Activated CD4-positive, alpha-beta T cell treated with anti-CD3 and anti-CD28 coated beads, Interleukin-2, amount 10 ng/mL, durations not matched to agents 7 days and 5 days (primary cell): ENCODE measurements around the gene ACADVL. TPM values are rescaled to one million over a fixed set of nuclear protein-coding genes. Genes with fewer than 3 reads are reported as not detected.
A peak's percentile ranks its signal among the peaks of the same experiment; 100 is the strongest.
"Not testable (repeated sequence)": the region's sequence is repeated elsewhere in the genome, so short reads cannot be mapped to it uniquely, and the experiment has no call there.

Experiments
- CTCF ChIA-PET: fragments of 350-600 bp; sonication (Branson Sonifier 250); formaldehyde crosslinking; loops from one replicate; lab custom pipeline; 2021; ENCODE audit warnings: antibody characterized with exemption; lab: Charles Lee
- POLR2A ChIA-PET: fragments of 350-600 bp; sonication (Branson Sonifier 250); formaldehyde crosslinking; loops from one replicate; lab custom pipeline; 2021; ENCODE audit warnings: antibody characterized with exemption; lab: Charles Lee
- DNase-seq: peaks from one replicate; pipeline ENCODE4 v3.0.0-alpha.2; 2020
- H3K27ac Mint-ChIP-seq: one replicate; pipeline ENCODE4 v1.8.0; 2021; ENCODE audit warnings: mild to moderate bottlenecking, moderate library complexity, mixed read lengths
- H3K27me3 Mint-ChIP-seq: one replicate; pipeline ENCODE4 v1.8.0; 2021; ENCODE audit warnings: mixed read lengths
- H3K36me3 Mint-ChIP-seq: one replicate; pipeline ENCODE4 v1.8.0; 2021; ENCODE audit warnings: low read depth, mixed read lengths
- H3K4me1 Mint-ChIP-seq: one replicate; pipeline ENCODE4 v1.8.0; 2021; ENCODE audit warnings: mixed read lengths
- H3K4me3 Mint-ChIP-seq: one replicate; pipeline ENCODE4 v1.8.0; 2021; ENCODE audit warnings: mild to moderate bottlenecking, moderate library complexity, mixed read lengths
- H3K9me3 Mint-ChIP-seq: one replicate; pipeline ENCODE4 v1.8.0; 2021; ENCODE audit warnings: mixed read lengths
- total RNA-seq, 2 experiments: library from RNA; stranded (reverse); gene quantifications; one replicate each; pipeline ENCODE4 v1.2.3, GENCODE V29; 2021

ACADVL gene
- total RNA-seq, 2 experiments from 2014 or later: 338 to 370 TPM

DNA sequence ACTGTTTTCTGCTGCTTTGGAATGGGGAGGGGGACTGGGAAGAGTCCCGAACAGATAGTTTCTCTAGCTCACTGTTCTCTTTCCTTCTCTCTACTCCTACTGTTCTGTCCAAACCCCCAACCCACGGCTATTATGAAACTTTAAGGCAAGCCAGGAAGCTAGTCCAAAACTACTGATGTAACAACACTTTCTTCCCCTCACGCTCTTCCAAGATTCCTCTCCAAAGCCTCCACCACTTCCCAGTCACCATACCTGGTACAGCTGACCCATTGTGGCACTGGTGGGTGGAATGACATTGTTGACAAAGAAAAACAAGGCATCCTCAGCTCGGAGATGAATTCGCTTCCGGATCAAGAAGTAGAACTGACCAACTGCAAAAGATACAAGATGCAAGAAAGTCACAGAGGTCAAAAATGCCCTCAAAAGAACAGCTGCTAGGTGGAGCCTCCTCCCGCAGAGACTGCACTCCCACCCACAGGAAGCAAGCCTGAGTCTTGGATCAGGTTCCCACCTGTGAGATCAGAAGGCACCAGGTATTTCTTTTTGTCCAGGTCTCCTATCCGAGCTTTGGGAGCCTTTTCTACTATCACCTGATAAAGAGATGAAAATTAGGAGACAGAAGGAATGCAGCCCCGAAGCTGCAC is 21.5 kb downstream of the ACADVL start:
- peaks cover 54% of the 10 kb centered on the region for H3K36me3 Mint-ChIP-seq
- no peaks in the 10 kb centered on the region for H3K9me3 Mint-ChIP-seq
- no peaks in the 10 kb centered on the region for H3K27me3 Mint-ChIP-seq
- H3K27ac Mint-ChIP-seq: peak overlapping the region; percentile 93
- H3K4me1 Mint-ChIP-seq: peaks cover 52% of the 10 kb centered on the region
- ChIA-PET POLR2A (no interaction called here), CTCF (interaction anchor here (0.5 to 3.3 kb wide), 6 partner anchors 10 to 1873 kb away, joined by 3 to 20 read pairs (median 7); partner anchors contain the start of genes ACADVL, CTDNEP1, DLG4 and ELP5)
- DNase-seq: no peak
- peak overlapping the region; percentile 87 for H3K4me3 Mint-ChIP-seq

DNA sequence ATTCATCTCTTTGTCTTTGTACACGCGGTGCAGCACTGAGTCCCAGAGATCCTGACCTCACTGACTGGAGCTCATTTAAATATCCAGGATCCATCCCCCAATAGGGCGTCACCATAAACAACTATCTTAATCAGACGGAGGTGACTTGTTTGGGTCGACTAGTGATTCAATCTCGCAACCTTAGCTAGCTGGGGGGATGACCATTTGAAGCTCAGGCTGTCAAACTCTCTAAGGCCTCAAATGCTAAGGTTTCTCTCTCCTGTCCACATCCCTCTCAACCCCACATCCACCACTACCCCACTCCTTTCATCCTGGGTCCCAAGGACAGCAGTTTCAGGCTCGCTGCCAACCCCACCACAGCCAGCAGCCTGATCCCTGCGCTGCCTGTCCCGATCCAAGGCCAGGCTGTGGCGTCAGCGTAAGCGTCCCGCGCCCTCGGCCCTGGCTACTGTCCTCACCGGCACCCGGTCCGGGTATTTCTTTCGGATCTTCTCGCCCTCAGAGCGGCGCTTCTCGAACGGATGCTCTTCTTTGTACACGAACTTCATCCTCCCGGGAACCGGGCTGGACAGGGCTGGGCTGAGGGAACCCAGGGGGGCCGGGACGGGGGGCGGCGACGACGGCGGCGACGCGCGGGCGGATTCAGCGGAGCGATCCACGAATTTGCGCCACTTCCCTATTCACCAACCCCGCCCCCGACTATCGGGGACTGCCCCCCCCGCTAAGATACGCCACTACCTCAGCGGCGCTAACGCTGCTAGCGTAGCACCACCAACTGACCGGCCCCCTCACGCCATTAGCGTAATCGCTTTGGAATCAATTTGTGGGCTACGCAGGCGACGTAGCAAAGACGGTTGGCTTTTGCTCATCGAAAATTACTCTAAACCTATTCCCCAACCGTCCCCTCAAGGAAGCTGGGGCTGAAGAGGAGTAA is 22.3 kb downstream of the ACADVL start, which contains the start of gene GABARAP:
Gene GABARAP, minus strand, starts transcription at position 667 of the 934 bp plus-strand sequence. Its CDS starts 119 bp downstream, at position 548.
- ChIA-PET CTCF (interaction anchor here (0.5 to 3.3 kb wide), 7 partner anchors 9 to 1872 kb away, joined by 3 to 20 read pairs (median 5); partner anchors contain the start of genes ACADVL, CTDNEP1, DLG4 and ELP5), POLR2A (interaction anchor here (1.0 kb wide), 1 partner anchor 21 kb away, joined by 3 read pairs; no protein-coding TSS in a partner anchor)
- Mint-ChIP-seq H3K36me3 (peaks cover 54% of the 10 kb centered on the region), H3K27me3 (no peaks in the 10 kb centered on the region), H3K9me3 (no peaks in the 10 kb centered on the region), H3K4me1 (peaks cover 48% of the 10 kb centered on the region), H3K4me3 (peak within 1 kb of the TSS; percentile 87), H3K27ac (peak within 1 kb of the TSS; percentile 93)
- peak; percentile 93 for DNase-seq

DNA sequence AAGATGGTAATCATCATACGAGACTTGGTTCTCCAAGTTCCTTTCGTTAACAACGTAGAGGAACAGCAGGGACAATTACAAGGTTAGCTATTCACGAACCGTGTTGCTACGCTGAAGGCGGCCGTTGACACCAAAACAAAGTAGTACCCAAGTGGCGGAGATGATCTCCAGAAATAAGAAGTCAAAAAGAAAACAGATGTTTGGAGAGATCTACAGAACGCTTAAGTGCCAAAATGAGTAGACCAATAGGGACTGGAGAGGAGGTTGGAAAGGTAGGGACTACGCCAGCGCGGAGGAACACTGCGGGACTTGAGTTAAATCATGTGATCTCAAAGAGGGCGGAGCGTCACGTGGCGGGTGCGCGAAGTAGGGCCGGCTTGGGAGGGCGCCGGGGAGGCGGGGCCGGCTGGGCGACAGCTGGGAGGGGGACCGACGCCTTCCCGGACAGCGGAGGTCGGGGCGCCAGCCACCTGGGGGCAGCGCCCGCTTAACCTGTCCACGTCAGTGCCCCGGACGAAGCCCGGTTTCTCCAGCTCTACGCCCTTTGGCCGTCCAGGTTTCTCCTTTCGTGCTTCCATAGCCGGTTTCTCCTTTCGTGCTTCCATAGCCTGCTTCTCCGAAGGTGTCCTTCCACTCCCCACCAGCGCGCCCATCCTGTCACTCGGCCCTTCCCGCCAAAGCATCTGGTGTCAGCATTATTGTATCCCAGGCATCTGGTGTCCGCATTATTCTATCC is 23.1 kb downstream of the ACADVL start:
- peaks cover 53% of the 10 kb centered on the region for H3K36me3 Mint-ChIP-seq

GRCh38 chr17:7243453-7243729 is 23.7 kb downstream of the ACADVL start:
- Mint-ChIP-seq H3K9me3 (no peaks in the 10 kb centered on the region), H3K27ac (peak overlapping the region; percentile 67), H3K4me3 (peak overlapping the region; percentile 87), H3K4me1 (peaks cover 41% of the 10 kb centered on the region), H3K36me3 (peaks cover 53% of the 10 kb centered on the region), H3K27me3 (no peaks in the 10 kb centered on the region)
- CTCF ChIA-PET: interaction anchor here (1.2 to 3.2 kb wide), 2 partner anchors 23 to 53 kb away, joined by 3 to 20 read pairs; partner anchors contain the start of genes ACADVL and DLG4
- POLR2A ChIA-PET: interaction anchor here (0.6 kb wide), 1 partner anchor 1052 kb away, joined by 6 read pairs; the partner anchor contains the start of gene SLC25A35
- DNase-seq: no peak

More for the DNA sequence above, 23.1 kb downstream of the ACADVL start:
- CTCF ChIA-PET: interaction anchor here (1.5 to 3.3 kb wide), 4 partner anchors 8 to 194 kb away, joined by 5 to 20 read pairs (median 12); partner anchors contain the start of genes ACADVL, CTDNEP1, DLG4 and ELP5
- DNase-seq: peak; percentile 94
- Mint-ChIP-seq H3K27me3 (no peaks in the 10 kb centered on the region), H3K4me1 (peaks cover 42% of the 10 kb centered on the region), H3K9me3 (no peaks in the 10 kb centered on the region), H3K4me3 (peak overlapping the region; percentile 87), H3K27ac (peak overlapping the region; percentile 93)
- POLR2A ChIA-PET: interaction anchor here (1.0 kb wide), 1 partner anchor 22 kb away, joined by 3 read pairs; no protein-coding TSS in a partner anchor

DNA sequence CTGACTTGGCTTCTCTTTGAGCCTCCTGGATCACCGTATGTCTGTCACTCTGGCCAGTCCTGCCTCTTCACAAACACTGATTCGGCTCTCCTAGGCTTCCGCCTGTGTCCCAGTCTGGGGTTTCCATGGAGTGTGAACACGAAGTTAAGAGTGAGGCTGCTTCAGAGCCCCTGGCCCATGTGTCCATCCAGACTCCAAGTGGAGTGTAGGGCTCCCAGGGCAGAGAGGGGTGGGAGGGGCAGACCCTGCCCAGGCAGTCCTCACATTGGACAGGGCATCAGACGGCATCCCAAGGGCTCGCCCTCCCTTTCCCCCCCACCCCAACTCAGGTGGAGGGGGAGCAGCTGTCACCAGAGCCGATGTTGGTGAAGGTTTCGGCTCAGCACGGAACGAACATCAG is 24.1 kb downstream of the ACADVL start:
- DNase-seq: not testable (repeated sequence)
- peak overlapping the region; percentile 87 for H3K4me3 Mint-ChIP-seq
- POLR2A ChIA-PET: interaction anchor here (0.6 kb wide), 1 partner anchor 1051 kb away, joined by 6 read pairs; the partner anchor contains the start of gene SLC25A35

DNA sequence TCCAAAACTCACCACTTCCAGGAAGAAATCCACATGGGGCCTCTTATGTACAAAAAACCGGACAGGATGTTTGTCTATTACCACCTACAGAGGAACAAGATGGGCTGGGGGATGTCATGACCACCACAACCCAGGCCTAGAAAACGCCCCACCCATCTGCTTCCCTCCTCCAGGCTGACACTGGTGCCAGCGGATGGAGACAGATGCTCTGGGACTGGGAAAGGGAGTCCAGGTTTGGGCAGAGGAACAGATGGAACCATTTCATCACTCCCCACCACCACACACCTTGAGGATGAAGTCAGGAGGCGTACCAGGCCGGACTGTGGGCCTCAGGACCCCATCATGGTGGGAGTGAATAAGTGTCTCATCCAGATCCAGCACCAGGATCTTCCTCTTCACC is 27.0 kb downstream of the ACADVL start:
- ChIA-PET CTCF (interaction anchor here (0.6 kb wide), 2 partner anchors 10 to 375 kb away, joined by 3 read pairs; no protein-coding TSS in a partner anchor), POLR2A (no interaction called here)

More for the DNA sequence above, 24.1 kb downstream of the ACADVL start:
- H3K4me1 Mint-ChIP-seq: peaks cover 46% of the 10 kb centered on the region
- H3K36me3 Mint-ChIP-seq: peaks cover 50% of the 10 kb centered on the region
- H3K9me3 Mint-ChIP-seq, H3K27ac Mint-ChIP-seq, H3K27me3 Mint-ChIP-seq: not testable (repeated sequence)
- CTCF ChIA-PET: interaction anchor here (1.2 kb wide), 1 partner anchor 53 kb away, joined by 3 read pairs; no protein-coding TSS in a partner anchor

DNA sequence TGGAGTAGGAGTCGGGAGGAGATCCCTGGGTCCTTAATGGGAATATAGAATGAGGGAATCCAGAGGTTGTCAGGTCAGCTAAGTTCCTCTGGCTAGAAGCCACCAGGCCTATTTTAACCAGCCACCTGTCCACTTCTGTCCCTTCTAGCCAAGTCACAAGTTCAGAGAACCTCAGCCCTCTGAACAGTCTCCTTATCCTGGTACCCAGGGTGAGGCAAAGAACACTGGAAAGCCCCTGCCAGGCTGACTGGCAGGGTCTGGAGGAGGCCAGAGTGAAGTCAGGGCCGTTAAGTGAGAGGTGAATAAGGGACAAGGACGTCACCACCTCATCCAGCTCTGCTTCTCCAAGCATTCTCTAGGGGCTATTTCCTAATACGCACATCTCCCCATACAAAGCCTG is 29.1 kb downstream of the ACADVL start:
- H3K4me1 Mint-ChIP-seq: peaks cover 40% of the 10 kb centered on the region
- peak overlapping the region; percentile 6 for H3K27ac Mint-ChIP-seq
- no peaks in the 10 kb centered on the region for H3K9me3 Mint-ChIP-seq
- no peak overlapping the region for H3K4me3 Mint-ChIP-seq
- DNase-seq: no peak
- no peaks in the 10 kb centered on the region for H3K27me3 Mint-ChIP-seq
- CTCF ChIA-PET: no interaction called here
- H3K36me3 Mint-ChIP-seq: peaks cover 23% of the 10 kb centered on the region
- POLR2A ChIA-PET: interaction anchor here (0.9 kb wide), 1 partner anchor 11 kb away, joined by 3 read pairs; no protein-coding TSS in a partner anchor

More for the DNA sequence above, 27.0 kb downstream of the ACADVL start:
- DNase-seq: no peak
- no peak overlapping the region for H3K27ac Mint-ChIP-seq
- H3K4me3 Mint-ChIP-seq: no peak overlapping the region
- peaks cover 40% of the 10 kb centered on the region for H3K4me1 Mint-ChIP-seq
- no peaks in the 10 kb centered on the region for H3K9me3 Mint-ChIP-seq
- H3K27me3 Mint-ChIP-seq: no peaks in the 10 kb centered on the region
- H3K36me3 Mint-ChIP-seq: peaks cover 30% of the 10 kb centered on the region

DNA sequence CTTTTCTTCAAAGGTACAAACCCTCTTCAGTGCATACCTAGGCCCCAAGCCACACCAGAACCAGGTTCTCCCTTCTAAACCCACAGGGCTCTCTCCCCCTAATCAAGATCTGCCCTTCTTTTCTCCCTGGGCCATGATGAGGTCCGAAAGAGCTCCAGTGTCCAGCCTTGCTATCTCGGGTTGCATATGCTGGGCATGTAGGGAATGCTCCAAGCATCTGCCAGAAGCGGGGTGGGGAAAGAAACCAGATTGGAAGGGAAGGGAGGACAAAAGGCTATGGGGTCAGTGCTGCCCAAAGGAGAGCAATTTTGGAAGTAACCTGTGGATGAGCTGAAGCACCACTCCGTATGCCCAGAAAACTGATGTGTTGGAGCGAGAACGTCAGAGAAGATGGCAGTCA is 29.5 kb downstream of the ACADVL start:
- H3K4me3 Mint-ChIP-seq: peak overlapping the region; percentile 95
- CTCF ChIA-PET: interaction anchor here (0.6 to 1.3 kb wide), 3 partner anchors 10 to 245 kb away, joined by 3 read pairs; partner anchors contain the start of gene PHF23

GRCh38 chr17:7249830-7250229 is 30.1 kb downstream of the ACADVL start:
- Mint-ChIP-seq H3K4me3 (peak overlapping the region; percentile 95), H3K4me1 (peaks cover 43% of the 10 kb centered on the region), H3K36me3 (peaks cover 25% of the 10 kb centered on the region), H3K27ac (peak overlapping the region; percentile 94), H3K27me3 (no peaks in the 10 kb centered on the region), H3K9me3 (no peaks in the 10 kb centered on the region)
- ChIA-PET CTCF (interaction anchor here (0.6 to 2.5 kb wide), 4 partner anchors 8 to 246 kb away, joined by 3 to 11 read pairs (median 3); partner anchors contain the start of genes GABARAP and PHF23), POLR2A (interaction anchor here (0.9 kb wide), 1 partner anchor 10 kb away, joined by 3 read pairs; no protein-coding TSS in a partner anchor)
- no peak for DNase-seq

More for the DNA sequence above, 29.5 kb downstream of the ACADVL start:
- no peaks in the 10 kb centered on the region for H3K9me3 Mint-ChIP-seq
- peaks cover 25% of the 10 kb centered on the region for H3K36me3 Mint-ChIP-seq
- no peaks in the 10 kb centered on the region for H3K27me3 Mint-ChIP-seq
- no peak overlapping the region for H3K27ac Mint-ChIP-seq
- no peak for DNase-seq
- POLR2A ChIA-PET: interaction anchor here (0.9 kb wide), 1 partner anchor 10 kb away, joined by 3 read pairs; no protein-coding TSS in a partner anchor
- peaks cover 42% of the 10 kb centered on the region for H3K4me1 Mint-ChIP-seq

DNA sequence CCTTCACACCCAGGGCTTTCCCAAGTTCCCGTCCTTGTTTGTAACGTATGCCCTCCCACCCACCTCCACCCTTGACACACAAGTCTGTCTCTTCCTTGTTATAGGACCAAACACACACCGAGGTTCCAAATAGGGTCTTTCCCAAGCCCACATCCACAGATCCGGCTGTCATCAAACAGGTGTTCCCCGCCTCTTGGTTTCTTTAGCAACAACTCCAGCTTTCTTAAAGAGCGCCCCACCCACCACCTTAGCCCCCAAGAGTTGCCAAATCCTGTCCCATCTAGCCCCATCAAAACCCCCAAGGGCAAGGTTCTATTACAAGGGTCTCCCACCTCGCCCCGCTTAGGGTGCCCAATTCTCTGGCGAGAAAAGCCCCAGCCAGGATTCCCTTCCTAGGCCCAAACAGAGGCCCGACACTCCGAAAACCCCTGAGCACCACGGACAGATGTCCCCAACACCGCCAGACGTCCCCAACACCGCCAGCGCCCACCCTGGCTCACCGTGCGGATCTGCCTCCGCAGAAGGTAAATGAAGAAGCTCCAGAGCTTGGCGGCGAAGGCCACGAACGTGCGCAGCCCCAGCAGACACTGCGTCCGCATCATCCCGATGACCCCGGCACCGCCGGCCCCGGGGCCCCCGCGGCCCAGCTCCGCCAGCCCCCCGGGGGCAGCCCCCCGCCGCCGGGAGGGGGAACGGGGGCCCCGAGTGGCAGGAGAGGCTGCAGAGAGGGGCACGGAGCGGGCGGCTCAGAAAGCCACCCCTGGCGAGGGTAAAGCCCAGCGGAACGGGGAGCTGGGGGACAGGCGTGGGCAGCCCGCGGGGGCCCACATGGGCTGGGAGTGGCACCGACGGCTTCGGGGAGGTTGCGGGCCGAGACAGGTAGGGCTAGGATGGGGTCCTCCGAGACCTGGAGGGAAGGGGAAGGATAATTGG is 31.2 kb downstream of the ACADVL start:
- Mint-ChIP-seq H3K9me3 (no peaks in the 10 kb centered on the region), H3K27me3 (no peaks in the 10 kb centered on the region), H3K4me1 (peaks cover 44% of the 10 kb centered on the region), H3K36me3 (peaks cover 23% of the 10 kb centered on the region), H3K27ac (peak overlapping the region; percentile 99), H3K4me3 (peak overlapping the region; percentile 95)
- CTCF ChIA-PET: interaction anchor here (0.8 to 2.5 kb wide), 4 partner anchors 9 to 45 kb away, joined by 3 to 11 read pairs (median 3); partner anchors contain the start of genes GABARAP and PHF23
- POLR2A ChIA-PET: no interaction called here
- no peak for DNase-seq
